HepG2 (cell line): ENCODE results near the gene ENO1. TPM values are rescaled to one million over a fixed set of nuclear protein-coding genes. Genes with fewer than 3 reads are reported as not detected.

Experiments
- CENPX ChIP-seq: sonication (generic); formaldehyde crosslinking; IDR thresholded peaks from 2 replicates; pipeline ENCODE4 v1.9.0; 2021; ENCODE audit warnings: mild to moderate bottlenecking, missing genetic modification reagents, moderate library complexity
- HHEX ChIP-seq: IDR thresholded peaks from 2 replicates; pipeline ENCODE4 v1.6.1; 2016; ENCODE audit warnings: control low read depth
- HOXD1 ChIP-seq: sonication (generic); formaldehyde crosslinking; IDR thresholded peaks from 2 replicates; pipeline ENCODE4 v1.5.0; 2020; ENCODE audit warnings: missing genetic modification reagents
- NPAS2 ChIP-seq: sonication (generic); formaldehyde crosslinking; IDR thresholded peaks from 2 replicates; pipeline ENCODE4 v1.8.0; 2022; ENCODE audit warnings: mild to moderate bottlenecking, missing genetic modification reagents, borderline replicate concordance
- SRY ChIP-seq: sonication (generic); formaldehyde crosslinking; IDR thresholded peaks from 2 replicates; pipeline ENCODE4 v1.8.0; 2022; ENCODE audit warnings: mild to moderate bottlenecking, missing genetic modification reagents
- ZKSCAN1 ChIP-seq: fragments of 150-350 bp; IDR thresholded peaks from 2 replicates; pipeline ENCODE4 v1.6.1; 2014; ENCODE audit warnings: low read length
- ZNF121 ChIP-seq: sonication (generic); formaldehyde crosslinking; IDR thresholded peaks from 2 replicates; pipeline ENCODE4 v1.5.0; 2020; ENCODE audit warnings: mild to moderate bottlenecking, missing genetic modification reagents
- ZNF678 ChIP-seq: sonication (generic); formaldehyde crosslinking; IDR thresholded peaks from 2 replicates; pipeline ENCODE4 v1.4.0; 2020; ENCODE audit warnings: mild to moderate bottlenecking, missing genetic modification reagents
- ZSCAN9 ChIP-seq: IDR thresholded peaks from 2 replicates; pipeline ENCODE4 v1.6.1; 2016; ENCODE audit warnings: borderline replicate concordance
- polyA plus RNA-seq, 8 experiments: library from polyadenylated mRNA; depleted of rRNA in 3 of 8; stranded (reverse) in 7 of 8; unstranded in 1 of 8; fragments of >200 nt; fragmentation: Illumina TruSeq in 4 of 8; extraction: Trizol in 4 of 8; gene quantifications; 2 replicates each; pipeline versions ENCODE4 v1.2.1 to v1.2.3, GENCODE V29; 2011 to 2016; ENCODE audit warnings: low read depth in 4 of 8, missing spikeins in 1 of 8, mixed read lengths in 1 of 8; ENCODE audit not compliant: insufficient read depth in 1 of 8
- total RNA-seq, 5 experiments: library from RNA; depleted of rRNA; stranded (reverse); fragments of >200 nt; fragmentation: Illumina TruSeq; extraction: Trizol; gene quantifications; 2 replicates each; pipeline ENCODE4 v1.2.3, GENCODE V29; 2016; ENCODE audit warnings: low read depth in 1 of 5
- TF ChIP-seq, protein P1 (sequence below): sonication (generic); formaldehyde crosslinking; IDR thresholded peaks from 2 replicates; pipeline ENCODE4 v1.5.0; 2020; ENCODE audit warnings: mild to moderate bottlenecking, missing genetic modification reagents, moderate library complexity
- TF ChIP-seq, protein P2 (sequence below): sonication (generic); formaldehyde crosslinking; IDR thresholded peaks from 2 replicates; pipeline ENCODE4 v1.4.0; 2020; ENCODE audit warnings: missing genetic modification reagents, borderline replicate concordance

The ENO1 gene
- total and polyA plus RNA-seq, 2 of the 13 experiments (the other 11 are each of a cell fraction or from before 2014, with no cell fraction given): 1,559 to 3,103 TPM

DNA sequence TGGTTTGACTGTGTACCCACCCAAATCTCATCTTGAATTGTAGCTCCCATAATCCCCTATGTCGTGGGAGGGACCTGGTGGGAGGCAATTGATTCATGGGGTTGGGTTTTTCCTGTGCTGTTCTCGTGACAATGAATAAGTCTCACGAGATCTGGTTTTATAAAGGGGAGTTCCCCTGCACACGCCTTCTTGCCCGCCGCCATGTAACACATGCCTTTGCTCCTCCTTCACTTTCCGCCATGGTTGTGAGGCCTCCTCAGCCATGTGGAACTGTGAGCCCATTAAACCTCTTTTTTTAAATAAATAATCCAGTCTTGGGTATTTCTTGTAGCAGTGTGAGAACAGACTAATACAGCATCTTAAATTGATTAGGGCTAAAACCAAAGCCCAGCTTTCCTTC is 38.5 kb downstream of the ENO1 start (continued):
- TF ChIP-seq, protein P1, sequence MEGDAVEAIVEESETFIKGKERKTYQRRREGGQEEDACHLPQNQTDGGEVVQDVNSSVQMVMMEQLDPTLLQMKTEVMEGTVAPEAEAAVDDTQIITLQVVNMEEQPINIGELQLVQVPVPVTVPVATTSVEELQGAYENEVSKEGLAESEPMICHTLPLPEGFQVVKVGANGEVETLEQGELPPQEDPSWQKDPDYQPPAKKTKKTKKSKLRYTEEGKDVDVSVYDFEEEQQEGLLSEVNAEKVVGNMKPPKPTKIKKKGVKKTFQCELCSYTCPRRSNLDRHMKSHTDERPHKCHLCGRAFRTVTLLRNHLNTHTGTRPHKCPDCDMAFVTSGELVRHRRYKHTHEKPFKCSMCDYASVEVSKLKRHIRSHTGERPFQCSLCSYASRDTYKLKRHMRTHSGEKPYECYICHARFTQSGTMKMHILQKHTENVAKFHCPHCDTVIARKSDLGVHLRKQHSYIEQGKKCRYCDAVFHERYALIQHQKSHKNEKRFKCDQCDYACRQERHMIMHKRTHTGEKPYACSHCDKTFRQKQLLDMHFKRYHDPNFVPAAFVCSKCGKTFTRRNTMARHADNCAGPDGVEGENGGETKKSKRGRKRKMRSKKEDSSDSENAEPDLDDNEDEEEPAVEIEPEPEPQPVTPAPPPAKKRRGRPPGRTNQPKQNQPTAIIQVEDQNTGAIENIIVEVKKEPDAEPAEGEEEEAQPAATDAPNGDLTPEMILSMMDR (CRISPR knock-in tag): no peak
- TF ChIP-seq ZNF121 (CRISPR knock-in tag) (no peak), HOXD1 (CRISPR knock-in tag) (no peak), ZSCAN9 (CRISPR knock-in tag) (no peak), ZKSCAN1 (no peak), NPAS2 (CRISPR knock-in tag) (no peak), ZNF678 (no peak), SRY (CRISPR knock-in tag) (no peak), CENPX (no peak), HHEX (CRISPR knock-in tag) (no peak)
- TF ChIP-seq, protein P2, sequence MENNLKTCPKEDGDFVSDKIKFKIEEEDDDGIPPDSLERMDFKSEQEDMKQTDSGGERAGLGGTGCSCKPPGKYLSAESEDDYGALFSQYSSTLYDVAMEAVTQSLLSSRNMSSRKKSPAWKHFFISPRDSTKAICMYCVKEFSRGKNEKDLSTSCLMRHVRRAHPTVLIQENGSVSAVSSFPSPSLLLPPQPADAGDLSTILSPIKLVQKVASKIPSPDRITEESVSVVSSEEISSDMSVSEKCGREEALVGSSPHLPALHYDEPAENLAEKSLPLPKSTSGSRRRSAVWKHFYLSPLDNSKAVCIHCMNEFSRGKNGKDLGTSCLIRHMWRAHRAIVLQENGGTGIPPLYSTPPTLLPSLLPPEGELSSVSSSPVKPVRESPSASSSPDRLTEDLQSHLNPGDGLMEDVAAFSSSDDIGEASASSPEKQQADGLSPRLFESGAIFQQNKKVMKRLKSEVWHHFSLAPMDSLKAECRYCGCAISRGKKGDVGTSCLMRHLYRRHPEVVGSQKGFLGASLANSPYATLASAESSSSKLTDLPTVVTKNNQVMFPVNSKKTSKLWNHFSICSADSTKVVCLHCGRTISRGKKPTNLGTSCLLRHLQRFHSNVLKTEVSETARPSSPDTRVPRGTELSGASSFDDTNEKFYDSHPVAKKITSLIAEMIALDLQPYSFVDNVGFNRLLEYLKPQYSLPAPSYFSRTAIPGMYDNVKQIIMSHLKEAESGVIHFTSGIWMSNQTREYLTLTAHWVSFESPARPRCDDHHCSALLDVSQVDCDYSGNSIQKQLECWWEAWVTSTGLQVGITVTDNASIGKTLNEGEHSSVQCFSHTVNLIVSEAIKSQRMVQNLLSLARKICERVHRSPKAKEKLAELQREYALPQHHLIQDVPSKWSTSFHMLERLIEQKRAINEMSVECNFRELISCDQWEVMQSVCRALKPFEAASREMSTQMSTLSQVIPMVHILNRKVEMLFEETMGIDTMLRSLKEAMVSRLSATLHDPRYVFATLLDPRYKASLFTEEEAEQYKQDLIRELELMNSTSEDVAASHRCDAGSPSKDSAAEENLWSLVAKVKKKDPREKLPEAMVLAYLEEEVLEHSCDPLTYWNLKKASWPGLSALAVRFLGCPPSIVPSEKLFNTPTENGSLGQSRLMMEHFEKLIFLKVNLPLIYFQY (CRISPR knock-in tag): no peak
